Lower leg skin (tissue), 4 donors: ENCODE measurements around the gene QRICH1. TPM values are rescaled to one million over a fixed set of nuclear protein-coding genes. Genes with fewer than 3 reads are reported as not detected.

Experiments used
- DNase-seq, 2 donors: peaks; one replicate each; pipeline ENCODE4 v3.0.0-alpha.2; 2019; ENCODE audit warnings: low spot score in 2 of 2
- H3K4me3 ChIP-seq: fragments of 200-600 bp; sonication (generic); 2 replicates; pipeline ENCODE4 v1.5.1; 2017; ENCODE audit warnings: mild to moderate bottlenecking, low read depth; ENCODE audit not compliant: poor library complexity, severe bottlenecking
- CTCF ChIP-seq, 3 donors: fragments of 450-650 bp; IDR thresholded peaks; one replicate each; pipeline ENCODE4 v1.5.1; 2016; ENCODE audit warnings: antibody characterized with exemption in 3 of 3, mild to moderate bottlenecking in 3 of 3, moderate library complexity in 2 of 3
- POLR2A ChIP-seq, 2 donors: fragments of 450-650 bp; IDR thresholded peaks; one replicate each; pipeline ENCODE4 v1.6.1; 2016 to 2017; ENCODE audit warnings: antibody characterized with exemption in 2 of 2, mild to moderate bottlenecking in 1 of 2, moderate library complexity in 1 of 2
- WGBS, 2 donors: methylation state at CpG; one replicate each; pipeline ENCODE4 v1.1.5; 2018; 5-methylcytosine and 5-hydroxymethylcytosine counted together
- intact Hi-C: fragments of 100-400 bp; cut with DNase I; formaldehyde crosslinking; loops from one replicate; pipeline ENCODE4 v1.15.0; 2023; ENCODE audit warnings: low total_unique reads
- total RNA-seq, 4 donors: library from RNA; depleted of rRNA; stranded (reverse); fragments of >200 nt; gene quantifications; one replicate each; pipeline ENCODE4 v1.1.0, GENCODE V29; 2016

QRICH1 gene
- total RNA-seq, 4 donors from 2014 or later: 72.4 to 106 (median 84.2) TPM

DNA sequence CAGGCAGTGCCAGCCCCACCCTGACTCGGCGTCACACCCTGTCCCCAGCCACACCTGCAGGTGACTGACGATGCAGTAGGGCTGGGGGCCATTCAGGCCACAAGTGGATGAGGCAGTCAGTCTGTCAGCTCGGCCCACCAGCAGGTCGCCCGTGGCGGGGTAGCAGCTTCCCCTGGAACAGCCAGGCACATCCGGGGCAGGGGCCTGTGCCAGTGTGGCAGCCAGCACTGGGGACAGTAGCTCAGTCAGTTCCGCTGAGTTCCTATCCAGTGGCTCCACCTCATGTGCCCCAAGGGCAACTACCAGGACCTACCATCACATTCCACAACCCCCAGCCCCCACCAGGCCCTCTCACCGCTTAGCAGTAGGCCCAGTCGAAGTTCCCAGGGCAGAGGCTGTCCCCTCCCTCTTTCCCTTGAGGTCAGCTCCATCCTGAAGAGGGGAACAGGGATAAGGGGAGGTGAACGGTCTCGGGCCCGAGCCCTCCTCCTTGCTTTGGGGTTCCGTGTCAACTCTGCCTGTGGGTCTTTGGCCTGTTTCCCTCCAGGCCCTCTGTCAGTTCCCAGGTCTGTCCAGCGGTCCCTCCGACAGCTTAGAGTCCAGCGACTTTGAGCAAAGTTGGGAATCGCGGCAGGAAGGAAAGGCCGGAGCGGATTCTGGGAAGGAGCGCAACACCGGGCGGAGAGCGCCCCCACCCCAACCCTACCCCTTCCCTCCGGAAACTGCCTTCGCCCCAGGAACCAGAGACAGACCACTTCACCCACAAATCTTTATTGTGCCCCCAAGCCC, 38.8 kb upstream of the QRICH1 start, which contains the start of gene LAMB2:
Gene LAMB2 (minus strand): TSS at position 614 of the 789 bp plus-strand sequence. CDS start 183 bp downstream, at position 431.
- peak within 1 kb of the TSS; percentile 38 for H3K4me3 ChIP-seq
- intact Hi-C loops: no loop called here
- 6 to 20% methylated on average over 24 to 25 of the region's 28 CpGs for WGBS, 2 donors
- peak; percentile 54 to 95 for DNase-seq
- no peak for TF ChIP-seq POLR2A (IDR thresholded peaks at IDR 0.05)
- TF ChIP-seq CTCF (IDR thresholded peaks at IDR 0.05): no peak

DNA sequence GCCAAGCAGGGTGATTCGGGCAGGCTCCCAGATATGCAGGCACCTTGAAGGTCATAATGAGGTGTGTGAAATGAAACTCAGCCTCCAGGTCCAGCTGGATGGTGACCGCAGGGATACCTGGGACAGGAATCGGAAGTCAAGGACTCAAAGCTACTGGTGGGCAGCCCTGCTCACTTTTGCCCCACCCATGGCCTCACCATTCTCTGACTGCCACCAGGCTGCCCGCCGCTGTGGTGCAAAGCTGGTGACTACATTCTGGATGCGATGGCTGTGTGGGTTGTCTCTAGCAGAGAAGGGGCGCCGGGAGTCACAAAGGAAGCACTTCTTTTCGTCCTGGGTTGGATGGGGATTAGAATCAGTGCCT, 38.2 kb upstream of the QRICH1 start:
- TF ChIP-seq CTCF (IDR thresholded peaks at IDR 0.05) (no peak), POLR2A (IDR thresholded peaks at IDR 0.05) (no peak)
- peak overlapping the region; percentile 38 for H3K4me3 ChIP-seq
- DNase-seq: no peak
- intact Hi-C loops: no loop called here
- 22 to 28% methylated on average over 9 of the region's 9 CpGs for WGBS, 2 donors

DNA sequence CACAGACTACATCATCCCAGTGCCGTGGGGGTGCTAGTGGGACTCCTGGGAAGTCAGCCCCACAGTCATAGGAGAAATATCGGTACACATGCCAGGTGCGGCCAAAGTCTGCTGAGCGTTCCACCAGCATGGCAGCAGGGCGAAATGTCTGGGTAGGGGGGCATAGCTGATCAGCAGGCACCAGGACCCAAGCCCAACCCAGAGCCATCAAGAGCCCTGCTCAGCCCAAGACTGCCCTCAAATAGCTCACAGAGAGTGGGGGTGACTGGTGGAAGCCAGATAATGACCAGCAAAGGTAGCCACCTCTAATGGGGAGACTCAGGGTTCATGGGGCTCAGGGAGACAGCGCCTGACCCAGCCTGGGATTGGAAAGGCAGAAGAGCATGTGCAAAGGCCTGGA, 37.7 kb upstream of the QRICH1 start:
- TF ChIP-seq CTCF (IDR thresholded peaks at IDR 0.05) (no peak), POLR2A (IDR thresholded peaks at IDR 0.05) (no peak)
- 92 to 94% methylated on average over 5 to 6 of the region's 6 CpGs for WGBS, 2 donors
- intact Hi-C loops: no loop called here
- no peak for DNase-seq
- no peak overlapping the region for H3K4me3 ChIP-seq

DNA sequence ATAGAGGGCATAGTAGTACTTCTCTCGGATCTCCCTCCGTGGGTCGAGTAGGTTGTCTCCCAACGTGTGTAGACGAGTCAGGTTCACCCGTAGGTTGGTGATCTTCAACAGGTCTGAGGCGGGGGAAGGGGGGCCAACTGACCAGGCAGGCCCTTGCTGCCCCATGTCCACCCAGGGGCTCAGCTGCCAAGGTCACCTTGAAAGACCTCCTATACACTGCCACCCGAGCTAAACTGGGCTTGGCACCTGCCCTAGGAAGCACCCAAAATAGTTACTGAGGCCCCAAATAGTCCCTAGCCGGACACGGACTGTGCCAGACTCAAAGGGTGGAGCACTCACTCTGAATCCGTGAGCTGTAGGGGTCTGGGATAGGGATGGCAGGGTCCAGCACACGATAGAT, 37.2 kb upstream of the QRICH1 start:
- TF ChIP-seq POLR2A (IDR thresholded peaks at IDR 0.05) (no peak), CTCF (IDR thresholded peaks at IDR 0.05) (no peak)
- WGBS, 2 donors: 72% methylated on average over 12 of the region's 12 CpGs
- H3K4me3 ChIP-seq: no peak overlapping the region
- DNase-seq: no peak
- intact Hi-C loops: no loop called here

GRCh38 chr3:49124991-49125670, 31.3 kb upstream of the QRICH1 start:
- intact Hi-C loops: no loop called here
- no peak for DNase-seq
- no peak overlapping the region for H3K4me3 ChIP-seq
- WGBS, 2 donors: 82 to 84% methylated on average over 11 to 14 of the region's 14 CpGs
- TF ChIP-seq CTCF (IDR thresholded peaks at IDR 0.05) (no peak), POLR2A (IDR thresholded peaks at IDR 0.05) (no peak)
